Testis (tissue), 3 donors: Measurements from ENCODE around the gene PNKP. TPM values are rescaled to one million over a fixed set of nuclear protein-coding genes. Genes with fewer than 3 reads are reported as not detected.

ENCODE experiments used
- DNase-seq: peaks from one replicate; pipeline ENCODE4 v3.0.0-alpha.2; 2019
- H3K27ac ChIP-seq, 2 donors: fragments of 200-600 bp; sonication (generic); one replicate each; pipeline ENCODE4 v1.5.1; 2019
- H3K27me3 ChIP-seq: fragments of 200-600 bp; sonication (generic); one replicate; pipeline ENCODE4 v1.5.1; 2019
- H3K36me3 ChIP-seq: fragments of 200-600 bp; sonication (generic); one replicate; pipeline ENCODE4 v1.5.1; 2017; ENCODE audit warnings: low read depth; ENCODE audit errors: missing control alignments
- H3K4me1 ChIP-seq: fragments of 200-600 bp; sonication (generic); one replicate; pipeline ENCODE4 v1.5.1; 2019
- H3K4me3 ChIP-seq, 2 donors: fragments of 200-600 bp; sonication (generic); one replicate each; pipeline ENCODE4 v1.5.1; 2017 to 2019
- H3K9me3 ChIP-seq: fragments of 200-600 bp; sonication (generic); one replicate; pipeline ENCODE4 v1.5.1; 2017
- CTCF ChIP-seq, 3 experiments: fragments of 450-650 bp in 2 of 3; fragments of 200-600 bp in 1 of 3; sonication (generic) in 1 of 3; IDR thresholded peaks; one replicate each; pipeline ENCODE4 v1.5.1; 2016 to 2019; ENCODE audit warnings: antibody characterized with exemption in 3 of 3, mild to moderate bottlenecking in 2 of 3, moderate library complexity in 1 of 3
- POLR2A ChIP-seq: fragments of 450-650 bp; IDR thresholded peaks from one replicate; pipeline ENCODE4 v1.6.1; 2017; ENCODE audit warnings: antibody characterized with exemption, mild to moderate bottlenecking, moderate library complexity
- WGBS, 2 donors: methylation state at CpG; one replicate each; pipeline ENCODE4 v1.1.5; 2018; 5-methylcytosine and 5-hydroxymethylcytosine counted together
- intact Hi-C: fragments of 100-400 bp; cut with DNase I; formaldehyde crosslinking; loops from one replicate; pipeline ENCODE4 v1.15.1; 2023; ENCODE audit warnings: low total_unique reads
- polyA plus RNA-seq: library from polyadenylated mRNA; stranded (reverse); fragments of 350-450 nt; fragmentation: Illumina TruSeq; extraction: RNeasy Lipid Tissue Mini Kit (QIAGEN cat#74804); gene quantifications from one replicate; pipeline ENCODE4 v1.2.3, GENCODE V29; 2014; ENCODE audit warnings: low read depth, low replicate concordance; ENCODE audit not compliant: insufficient read depth
- total RNA-seq, 2 donors: library from RNA; depleted of rRNA; stranded (reverse); fragments of >200 nt; gene quantifications; one replicate each; pipeline ENCODE4 v1.2.3, GENCODE V29; 2016

Gene PNKP
- total and polyA plus RNA-seq, 3 donors from 2014 or later = 45.5 to 125 (median 110) TPM

GRCh38 chr19:49874503-49875157, 7.3 kb upstream of the PNKP start:
- H3K27me3 ChIP-seq = no peaks in the 10 kb centered on the region
- H3K27ac ChIP-seq = peak overlapping the region in 1 of 2 donors; percentile 99
- peaks cover 27% of the 10 kb centered on the region for H3K4me1 ChIP-seq
- no peaks in the 10 kb centered on the region for H3K36me3 ChIP-seq
- no peaks in the 10 kb centered on the region for H3K9me3 ChIP-seq
- 75 to 90% methylated on average over 5 to 11 of the region's 11 CpGs for WGBS, 2 donors
- intact Hi-C loops = no loop called here
- H3K4me3 ChIP-seq = no peak overlapping the region
- no peak for TF ChIP-seq CTCF (IDR thresholded peaks at IDR 0.05)
- no peak for TF ChIP-seq POLR2A
- DNase-seq = no peak

- TF ChIP-seq CTCF (IDR thresholded peaks at IDR 0.05) (no peak), POLR2A (no peak)
- no peaks in the 10 kb centered on the region for H3K36me3 ChIP-seq
- peak overlapping the region; percentile 29 for H3K27ac ChIP-seq
- H3K4me1 ChIP-seq = peaks cover 28% of the 10 kb centered on the region
- H3K9me3 ChIP-seq = no peaks in the 10 kb centered on the region
- no peak overlapping the region for H3K4me3 ChIP-seq
- intact Hi-C loops = no loop called here
- 82% methylated on average over 4 to 10 of the region's 10 CpGs for WGBS, 2 donors
- H3K27me3 ChIP-seq = no peaks in the 10 kb centered on the region
- no peak for DNase-seq
Measured at GRCh38 chr19:49873834-49874233, 6.5 kb upstream of the PNKP start.

GRCh38 chr19:49873129-49873521, 5.7 kb upstream of the PNKP start:
- Histone ChIP-seq H3K4me1 (peaks cover 28% of the 10 kb centered on the region), H3K27ac (peak overlapping the region in 1 of 2 donors; percentile 43), H3K36me3 (no peaks in the 10 kb centered on the region), H3K9me3 (no peaks in the 10 kb centered on the region), H3K27me3 (no peaks in the 10 kb centered on the region), H3K4me3 (no peak overlapping the region)
- WGBS, 2 donors = 90% methylated on average over 19 to 29 of the region's 29 CpGs
- intact Hi-C loops = no loop called here
- no peak for DNase-seq
- TF ChIP-seq POLR2A = no peak
- TF ChIP-seq CTCF (IDR thresholded peaks at IDR 0.05) = no peak

- intact Hi-C loops = no loop called here
Measured at GRCh38 chr19:49872245-49873128, 5.1 kb upstream of the PNKP start.

More at GRCh38 chr19:49872245-49873128, 5.1 kb upstream of the PNKP start:
- H3K27me3 ChIP-seq = no peaks in the 10 kb centered on the region
- no peak for TF ChIP-seq CTCF (IDR thresholded peaks at IDR 0.05)
- no peak for TF ChIP-seq POLR2A
- H3K4me3 ChIP-seq = no peak overlapping the region
- H3K36me3 ChIP-seq = no peaks in the 10 kb centered on the region
- no peak overlapping the region for H3K27ac ChIP-seq
- 76 to 86% methylated on average over 20 to 27 of the region's 27 CpGs for WGBS, 2 donors
- DNase-seq = no peak
- H3K9me3 ChIP-seq = no peaks in the 10 kb centered on the region
- H3K4me1 ChIP-seq = peaks cover 32% of the 10 kb centered on the region
